ENCODE data around the gene ITPA.

Gene ITPA

GRCh38 chr20:3222635-3223600 is 13.6 kb downstream of the ITPA start:
- TF ChIP-seq CTCF (IDR thresholded peaks at IDR 0.05; ENCODE audit: low read depth, low read length): no peak
- no peak for TF ChIP-seq MYC (IDR thresholded peaks at IDR 0.05; ENCODE audit: low read depth, low read length)
- TF ChIP-seq MAX (IDR thresholded peaks at IDR 0.05; ENCODE audit: low read depth, low read length): no peak
- no peak for TF ChIP-seq POLR2A (IDR thresholded peaks at IDR 0.05; ENCODE audit: extremely low read depth, insufficient read length)
- no peak for DNase-seq (ENCODE audit: low read depth)
- no peak overlapping the region for H3K4me3 ChIP-seq (ENCODE audit: low read depth, low read length)

- no peak for TF ChIP-seq MAX (IDR thresholded peaks at IDR 0.05; ENCODE audit: low read depth, low read length)
- TF ChIP-seq CTCF (IDR thresholded peaks at IDR 0.05; ENCODE audit: low read depth, low read length): no peak
- TF ChIP-seq POLR2A (IDR thresholded peaks at IDR 0.05; ENCODE audit: extremely low read depth, insufficient read length): no peak
- TF ChIP-seq MYC (IDR thresholded peaks at IDR 0.05; ENCODE audit: low read depth, low read length): no peak
- DNase-seq (ENCODE audit: low read depth): no peak
- H3K4me3 ChIP-seq (ENCODE audit: low read depth, low read length): no peak overlapping the region
Measured at GRCh38 chr20:3223651-3223993, 14.3 kb downstream of the ITPA start.

- H3K4me3 ChIP-seq (ENCODE audit: low read depth, low read length): no peak overlapping the region
- no peak for TF ChIP-seq POLR2A (IDR thresholded peaks at IDR 0.05; ENCODE audit: extremely low read depth, insufficient read length)
- no peak for TF ChIP-seq CTCF (IDR thresholded peaks at IDR 0.05; ENCODE audit: low read depth, low read length)
- no peak for TF ChIP-seq MYC (IDR thresholded peaks at IDR 0.05; ENCODE audit: low read depth, low read length)
- TF ChIP-seq MAX (IDR thresholded peaks at IDR 0.05; ENCODE audit: low read depth, low read length): no peak
- DNase-seq (ENCODE audit: low read depth): no peak
Measured at GRCh38 chr20:3223994-3224680, 14.8 kb downstream of the ITPA start.

- TF ChIP-seq MAX (IDR thresholded peaks at IDR 0.05; ENCODE audit: low read depth, low read length) (no peak), MYC (IDR thresholded peaks at IDR 0.05; ENCODE audit: low read depth, low read length) (no peak), POLR2A (IDR thresholded peaks at IDR 0.05; ENCODE audit: extremely low read depth, insufficient read length) (no peak), CTCF (IDR thresholded peaks at IDR 0.05; ENCODE audit: low read depth, low read length) (no peak)
- DNase-seq (ENCODE audit: low read depth): no peak
- no peak overlapping the region for H3K4me3 ChIP-seq (ENCODE audit: low read depth, low read length)
Measured at GRCh38 chr20:3224681-3225421, 15.6 kb downstream of the ITPA start.

GRCh38 chr20:3226093-3226492 is 16.8 kb downstream of the ITPA start:
- no peak overlapping the region for H3K4me3 ChIP-seq (ENCODE audit: low read depth, low read length)
- TF ChIP-seq POLR2A (IDR thresholded peaks at IDR 0.05; ENCODE audit: extremely low read depth, insufficient read length): no peak
- TF ChIP-seq MYC (IDR thresholded peaks at IDR 0.05; ENCODE audit: low read depth, low read length): no peak
- no peak for TF ChIP-seq CTCF (IDR thresholded peaks at IDR 0.05; ENCODE audit: low read depth, low read length)
- no peak for TF ChIP-seq MAX (IDR thresholded peaks at IDR 0.05; ENCODE audit: low read depth, low read length)
- no peak for DNase-seq (ENCODE audit: low read depth)

All from NB4 (cell line).